ENCODE results near the gene HOXA3.

HOXA3 gene

GRCh38 chr7:27082171-27082570 lies 70.2 kb downstream of the HOXA3 start:
- no peak for DNase-seq

- peak; percentile 22 for DNase-seq
Measured at GRCh38 chr7:27080844-27081436, 71.4 kb downstream of the HOXA3 start.

DNA sequence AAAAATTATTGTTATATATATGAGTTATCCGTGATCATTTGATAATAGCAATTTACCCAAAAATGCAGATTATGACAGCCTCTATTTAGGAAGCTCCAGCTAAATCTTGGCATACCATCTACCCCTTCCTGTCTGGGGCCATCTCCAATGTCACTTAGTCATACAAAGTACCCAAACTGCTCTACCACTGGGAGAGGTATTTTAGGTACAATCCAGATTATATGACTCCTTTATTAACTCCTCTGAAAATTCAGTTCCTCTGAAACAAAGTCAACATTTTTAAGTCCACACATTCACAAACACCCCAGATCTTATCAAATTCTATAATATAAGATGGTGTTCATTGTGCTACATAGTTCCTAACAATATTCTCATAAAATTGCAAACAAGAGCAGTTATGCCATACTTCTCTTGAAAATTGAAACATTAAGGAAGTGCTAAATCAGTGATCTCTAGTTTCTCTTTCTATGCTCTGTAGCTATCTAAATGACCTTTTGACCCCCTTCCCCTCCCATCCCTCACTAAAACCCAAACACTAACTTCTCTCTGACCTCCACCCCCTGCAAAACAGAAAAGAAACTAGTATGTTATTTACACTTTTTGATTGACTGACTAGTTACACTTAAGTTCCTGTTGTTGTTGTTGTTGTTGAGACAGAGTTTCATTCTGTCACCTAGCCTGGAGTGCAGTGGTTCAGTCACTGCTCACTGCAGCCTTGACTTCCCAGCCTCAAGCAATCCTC lies 73.0 kb downstream of the HOXA3 start:
- no peak for DNase-seq

GRCh38 chr7:27078616-27079233 lies 73.7 kb downstream of the HOXA3 start:
- no peak for DNase-seq

GRCh38 chr7:27073076-27073475 lies 79.3 kb downstream of the HOXA3 start:
- no peak for DNase-seq

- no peak for DNase-seq
Measured at GRCh38 chr7:27071622-27072390, 80.6 kb downstream of the HOXA3 start.

- no peak for DNase-seq
Measured at GRCh38 chr7:27068259-27068658, 84.1 kb downstream of the HOXA3 start.

DNA sequence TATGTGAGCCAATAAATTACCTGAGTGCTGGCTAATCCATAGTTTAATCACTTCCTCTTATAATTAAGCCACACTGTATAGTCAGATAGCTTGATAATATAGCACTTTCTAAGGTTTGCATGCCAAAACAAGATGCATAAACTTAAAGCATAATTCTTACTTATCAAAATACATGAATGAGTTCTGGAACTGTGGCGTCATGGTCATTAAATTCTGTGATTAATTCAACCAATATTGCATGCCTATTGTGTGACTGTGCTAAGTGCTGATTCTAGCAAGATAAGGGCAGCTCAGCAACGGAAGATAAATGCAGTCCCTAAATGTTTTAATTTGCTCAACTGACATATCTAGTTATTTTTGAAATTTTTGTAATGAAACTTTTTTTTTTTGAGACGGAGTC lies 86.2 kb downstream of the HOXA3 start:
- peak; percentile 85 for DNase-seq

- no peak for DNase-seq
Measured at GRCh38 chr7:27065709-27066108, 86.7 kb downstream of the HOXA3 start.

DNA sequence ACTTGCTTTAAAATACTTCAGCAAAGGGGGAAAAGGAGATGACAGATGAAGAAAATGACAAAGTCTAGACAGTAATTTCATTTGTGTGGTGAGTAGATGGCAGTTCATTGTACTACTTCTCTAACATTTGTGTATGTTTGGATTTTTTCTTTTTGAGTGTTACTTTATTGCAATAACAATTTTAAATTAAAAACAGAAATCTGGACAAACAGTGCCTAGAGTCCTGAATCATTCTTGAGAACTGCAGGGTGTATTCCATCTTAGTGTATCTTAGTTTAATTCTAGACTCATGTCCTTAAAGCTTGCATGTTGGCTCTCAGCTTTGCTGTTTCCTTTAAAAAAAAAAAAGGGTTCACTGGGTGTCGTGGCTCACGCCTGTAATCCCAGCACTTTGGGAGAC lies 87.7 kb downstream of the HOXA3 start:
- peak; percentile 30 for DNase-seq

- DNase-seq, result no peak
Measured at GRCh38 chr7:27064159-27064558, 88.2 kb downstream of the HOXA3 start.

GRCh38 chr7:27062946-27063345 lies 89.4 kb downstream of the HOXA3 start:
- no peak for DNase-seq
